GM08714 (cell line): ENCODE results near the gene CHRD.

Experiments
- H3K4me3 ChIP-seq: fragments of 200-500 bp; sonication (Bioruptor generic); 2 replicates; pipeline ENCODE4 v1.5.1; 2014; ENCODE audit warnings: mild to moderate bottlenecking, low read length, inconsistent platforms
- ZNF274 ChIP-seq: IDR thresholded peaks from 2 replicates; pipeline ENCODE4 v1.6.1; 2012; ENCODE audit warnings: mild to moderate bottlenecking, low read depth, low read length

CHRD gene

GRCh38 chr3:184388936-184389230, 9.0 kb downstream of the CHRD start:
- no peak for TF ChIP-seq ZNF274
- H3K4me3 ChIP-seq, result no peak overlapping the region

- no peak overlapping the region for H3K4me3 ChIP-seq
- TF ChIP-seq ZNF274, result no peak
Observed at GRCh38 chr3:184389384-184389783, 9.5 kb downstream of the CHRD start.

DNA sequence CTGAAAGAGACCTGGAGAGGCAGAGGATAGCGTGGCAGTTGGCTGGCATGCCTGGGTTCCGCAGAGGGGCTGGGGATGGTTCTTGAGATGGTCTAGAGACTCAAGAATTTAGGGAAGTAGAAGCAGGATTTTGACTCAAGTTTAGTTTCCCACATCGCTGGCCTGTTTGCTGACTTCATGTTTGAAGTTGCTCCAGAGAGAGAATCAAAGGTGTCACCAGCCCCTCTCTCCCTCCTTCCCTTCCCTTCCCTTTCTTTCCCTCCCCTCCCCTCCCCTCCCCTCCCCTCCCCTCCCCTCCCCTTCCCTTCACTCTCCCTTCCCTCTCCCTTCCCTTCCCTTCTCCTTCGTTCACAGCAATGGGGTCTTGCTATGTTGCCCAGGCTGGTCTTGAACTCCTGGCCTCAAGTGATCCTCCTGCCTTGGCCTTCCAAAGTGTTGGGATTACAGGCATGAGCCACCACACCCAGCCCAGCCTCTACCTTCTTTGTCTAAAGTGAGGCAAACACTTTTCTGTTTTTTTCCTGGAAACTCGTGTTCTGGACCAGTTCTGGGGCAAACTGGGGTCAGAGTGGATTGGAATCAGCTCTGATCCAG, 10.2 kb downstream of the CHRD start:
- no peak for TF ChIP-seq ZNF274
- H3K4me3 ChIP-seq, result no peak overlapping the region

DNA sequence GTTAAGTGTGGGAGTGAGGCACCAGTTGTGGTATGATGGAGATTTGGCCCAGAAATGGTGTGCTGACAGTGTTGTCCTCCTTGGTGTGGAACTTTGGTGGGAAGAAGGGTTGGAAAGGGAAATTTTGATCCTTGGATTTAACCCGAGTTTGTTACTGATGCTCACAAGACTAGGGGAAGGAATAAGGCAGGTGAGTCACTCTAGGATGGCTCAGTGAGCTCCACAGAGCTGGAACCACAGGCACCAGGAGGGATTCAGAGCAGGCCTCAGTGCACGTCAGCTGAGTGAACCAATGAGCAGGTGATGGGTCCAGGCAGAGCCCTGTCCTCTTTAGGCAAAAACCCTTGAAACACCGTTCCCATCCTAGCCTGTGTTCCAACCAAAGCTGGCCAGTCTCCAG, 11.4 kb downstream of the CHRD start:
- TF ChIP-seq ZNF274, result no peak
- no peak overlapping the region for H3K4me3 ChIP-seq

GRCh38 chr3:184395320-184395660, 15.4 kb downstream of the CHRD start:
- H3K4me3 ChIP-seq, result no peak overlapping the region
- TF ChIP-seq ZNF274, result no peak

- H3K4me3 ChIP-seq, result no peak overlapping the region
- TF ChIP-seq ZNF274, result no peak
Observed at GRCh38 chr3:184399410-184399809, 19.6 kb downstream of the CHRD start.

DNA sequence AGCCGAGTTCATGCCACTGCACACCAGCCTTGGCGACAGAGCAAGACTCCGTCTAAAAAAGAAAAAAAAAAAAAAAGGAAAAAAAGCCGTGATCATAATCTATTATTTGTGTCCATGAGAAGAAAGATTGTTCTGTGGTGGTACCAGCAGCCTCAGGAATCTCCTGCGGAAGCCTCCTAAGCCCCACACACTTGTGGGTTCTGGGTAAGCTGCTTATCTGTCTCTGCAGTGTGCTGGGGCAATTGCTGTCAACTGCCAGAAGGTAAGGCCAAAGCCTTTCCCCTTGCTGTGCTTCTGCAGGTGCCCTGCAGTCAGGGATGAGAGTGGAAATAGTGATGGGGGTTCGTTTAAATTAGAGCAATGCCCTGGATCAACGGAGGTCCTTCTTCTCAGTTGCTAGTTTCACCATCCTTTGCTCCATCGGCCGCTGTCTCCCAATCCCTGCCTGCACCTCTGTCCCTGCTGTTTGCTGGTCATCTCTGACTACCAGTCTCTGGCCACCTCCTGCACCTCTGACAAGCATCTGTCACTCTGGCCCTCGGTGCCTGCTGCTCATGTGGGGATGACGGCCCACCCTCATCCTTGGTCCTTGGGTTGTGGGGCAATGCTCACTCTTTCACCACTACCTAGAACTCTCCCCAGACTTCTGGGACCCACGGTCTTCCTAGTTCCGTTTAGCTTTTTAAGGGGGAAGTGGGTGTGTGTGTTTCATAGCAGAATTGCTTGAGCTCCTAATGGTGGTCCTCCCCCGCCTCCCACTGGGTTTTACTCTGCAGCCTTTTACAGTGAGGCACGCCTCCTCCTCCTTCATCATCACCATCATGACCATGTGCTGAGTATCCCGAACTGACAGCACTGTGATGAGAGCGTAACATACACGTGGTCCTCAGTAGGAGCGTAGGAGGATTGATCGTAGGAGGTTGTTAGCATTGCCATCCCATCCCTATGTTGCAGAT, 25.5 kb downstream of the CHRD start:
- no peak for TF ChIP-seq ZNF274
- no peak overlapping the region for H3K4me3 ChIP-seq

DNA sequence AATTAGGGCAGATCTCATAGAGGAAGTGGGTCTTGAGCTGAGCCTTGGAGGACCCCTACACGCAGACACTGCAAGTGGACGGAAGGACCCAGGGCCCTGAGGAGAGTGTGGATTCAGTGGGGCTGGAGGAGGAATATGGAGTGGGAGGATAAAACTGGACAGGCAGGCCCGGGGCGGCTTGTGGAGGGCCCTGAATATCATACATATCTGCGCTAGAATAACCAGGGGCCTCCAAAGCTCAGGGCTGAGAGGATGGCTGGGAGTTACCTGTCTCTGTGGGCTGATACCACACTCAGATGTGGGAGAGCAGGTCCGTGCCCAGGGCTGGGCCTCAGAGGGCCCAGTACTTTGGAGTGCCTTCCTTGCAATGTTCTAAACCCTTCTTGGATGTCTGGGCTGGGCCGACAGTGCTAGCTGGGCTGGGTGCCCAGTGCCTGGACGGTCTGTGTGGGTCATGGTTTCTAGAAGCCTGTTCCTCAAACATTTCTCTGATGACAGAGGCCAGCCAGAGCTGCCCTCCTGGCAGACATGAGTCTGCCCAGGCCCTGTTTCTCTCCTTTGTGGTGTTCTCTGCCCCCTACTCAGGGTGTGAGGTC, 29.6 kb downstream of the CHRD start:
- TF ChIP-seq ZNF274, result no peak
- H3K4me3 ChIP-seq, result no peak overlapping the region

- TF ChIP-seq ZNF274, result no peak
Observed at GRCh38 chr3:184409946-184410500, 30.2 kb downstream of the CHRD start.

DNA sequence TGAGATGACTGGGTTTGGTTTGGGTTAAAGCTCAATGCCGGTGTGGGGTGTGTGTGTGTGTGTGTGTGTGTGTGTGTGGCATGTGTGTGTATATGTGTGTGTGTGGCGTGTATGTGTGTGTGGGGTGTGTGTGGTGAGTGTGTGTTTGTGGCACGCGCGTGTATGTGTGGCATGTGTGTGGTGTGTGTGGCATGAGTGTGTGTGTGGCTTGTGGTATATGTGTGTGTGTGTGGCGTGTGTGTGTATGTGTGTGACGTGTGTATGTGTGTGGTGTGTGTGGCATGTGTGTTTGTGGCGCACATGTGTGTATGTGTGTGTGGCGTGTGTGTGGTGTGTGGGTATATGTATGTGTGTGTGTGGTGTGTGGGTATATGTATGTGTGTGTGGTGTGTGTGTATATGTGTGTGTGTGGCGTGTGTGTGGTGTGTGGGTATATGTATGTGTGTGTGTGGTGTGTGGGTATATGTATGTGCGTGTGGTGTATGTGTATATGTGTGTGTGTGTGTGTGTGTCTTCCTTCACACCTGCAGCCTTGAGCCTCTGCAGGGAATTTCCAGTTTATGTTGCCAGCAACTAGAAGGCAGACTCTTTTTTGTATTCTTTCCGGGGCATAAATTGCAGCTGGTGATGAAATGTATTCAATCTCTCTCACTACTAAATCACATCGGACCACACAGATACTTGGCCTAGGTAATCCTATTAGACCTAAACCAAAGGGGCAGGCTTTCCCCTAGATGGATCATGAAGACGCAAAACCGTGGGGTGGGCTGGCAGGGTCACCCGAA, 34.8 kb downstream of the CHRD start:
- TF ChIP-seq ZNF274, result no peak
- no peak overlapping the region for H3K4me3 ChIP-seq

More at GRCh38 chr3:184409946-184410500, 30.2 kb downstream of the CHRD start:
- H3K4me3 ChIP-seq, result no peak overlapping the region

GRCh38 chr3:184415203-184415490, 35.3 kb downstream of the CHRD start:
- TF ChIP-seq ZNF274, result no peak
- H3K4me3 ChIP-seq, result no peak overlapping the region

- TF ChIP-seq ZNF274, result no peak
Observed at GRCh38 chr3:184417619-184418327, 37.9 kb downstream of the CHRD start.

DNA sequence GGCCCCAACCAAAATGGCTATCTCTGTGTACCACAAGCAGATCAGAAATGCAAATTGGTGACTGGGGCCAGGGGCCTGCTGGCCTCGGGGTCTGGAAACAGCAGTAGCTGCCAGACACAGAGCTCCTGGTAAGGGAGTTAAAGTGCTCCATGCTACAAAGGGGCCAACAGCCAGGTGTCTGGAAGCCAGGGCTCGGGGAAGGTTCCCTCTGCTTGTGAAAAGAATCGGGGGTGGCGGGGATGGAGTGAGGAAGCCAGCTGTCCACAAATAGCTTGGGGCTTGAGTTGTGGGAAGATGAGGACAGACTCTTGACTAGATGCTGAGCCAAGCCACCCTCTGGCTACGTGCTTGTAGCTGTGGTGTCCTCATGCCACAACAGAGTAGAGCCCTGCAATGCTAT, 39.3 kb downstream of the CHRD start:
- TF ChIP-seq ZNF274, result no peak
- H3K4me3 ChIP-seq, result no peak overlapping the region

More at GRCh38 chr3:184417619-184418327, 37.9 kb downstream of the CHRD start:
- H3K4me3 ChIP-seq, result no peak overlapping the region

DNA sequence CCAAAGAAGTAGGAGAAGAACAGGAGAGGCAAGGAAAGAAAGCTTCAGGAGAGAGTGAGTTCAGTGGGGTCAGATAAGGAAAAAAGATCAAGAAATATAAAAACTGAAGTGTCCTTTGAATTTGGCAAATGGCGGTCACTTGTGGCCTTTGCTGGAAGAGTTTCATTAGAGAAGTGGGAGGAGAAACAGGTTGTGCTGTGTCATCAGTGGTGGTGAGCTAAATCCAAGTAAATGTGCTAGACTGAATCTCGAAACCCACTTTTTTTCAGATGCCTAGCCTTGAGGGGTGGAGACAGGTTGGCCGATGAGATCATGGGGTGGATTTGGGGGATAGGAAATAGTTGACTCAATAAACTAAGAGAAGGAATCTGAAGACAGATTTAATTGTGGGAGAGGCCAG, 43.7 kb downstream of the CHRD start:
- TF ChIP-seq ZNF274, result no peak
- no peak overlapping the region for H3K4me3 ChIP-seq
